ENCODE results near the gene VPS13D. TPM values are rescaled to one million over a fixed set of nuclear protein-coding genes. Genes with fewer than 3 reads are reported as not detected.

VPS13D gene
- total RNA-seq, 2 donors from 2014 or later, result 70.1 to 129 TPM

DNA sequence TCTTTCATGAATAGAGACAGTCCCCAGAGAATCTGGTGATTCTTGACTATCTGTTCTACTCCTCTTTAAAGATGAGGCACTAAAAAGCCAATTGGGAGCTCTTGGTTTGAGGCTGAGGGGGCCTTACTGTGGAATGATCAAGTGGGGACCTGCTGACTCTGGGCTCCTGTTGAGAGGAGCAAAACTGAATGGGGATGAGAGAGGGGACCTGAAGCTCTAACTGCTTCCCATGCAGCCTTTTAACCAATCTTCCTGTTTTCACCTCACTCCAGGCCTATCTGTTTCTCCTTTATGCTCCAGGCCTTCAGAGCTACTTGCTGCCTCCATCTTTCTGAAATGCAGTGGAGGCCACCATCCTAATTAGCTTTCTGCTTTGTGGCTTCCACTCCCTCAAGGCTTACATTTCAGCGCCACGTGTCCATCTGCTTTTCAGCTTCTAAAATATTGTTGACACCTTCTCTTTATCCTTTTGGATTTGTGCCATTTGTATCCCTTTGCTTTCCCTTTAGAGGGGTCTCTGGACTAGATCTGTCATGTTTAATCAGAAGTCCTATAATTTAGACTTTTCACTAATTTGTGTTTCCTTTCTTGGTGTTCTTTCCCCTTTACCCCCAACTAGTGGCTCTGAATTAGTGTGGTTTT lies 242.4 kb downstream of the VPS13D start:
- TF ChIP-seq, protein P1, sequence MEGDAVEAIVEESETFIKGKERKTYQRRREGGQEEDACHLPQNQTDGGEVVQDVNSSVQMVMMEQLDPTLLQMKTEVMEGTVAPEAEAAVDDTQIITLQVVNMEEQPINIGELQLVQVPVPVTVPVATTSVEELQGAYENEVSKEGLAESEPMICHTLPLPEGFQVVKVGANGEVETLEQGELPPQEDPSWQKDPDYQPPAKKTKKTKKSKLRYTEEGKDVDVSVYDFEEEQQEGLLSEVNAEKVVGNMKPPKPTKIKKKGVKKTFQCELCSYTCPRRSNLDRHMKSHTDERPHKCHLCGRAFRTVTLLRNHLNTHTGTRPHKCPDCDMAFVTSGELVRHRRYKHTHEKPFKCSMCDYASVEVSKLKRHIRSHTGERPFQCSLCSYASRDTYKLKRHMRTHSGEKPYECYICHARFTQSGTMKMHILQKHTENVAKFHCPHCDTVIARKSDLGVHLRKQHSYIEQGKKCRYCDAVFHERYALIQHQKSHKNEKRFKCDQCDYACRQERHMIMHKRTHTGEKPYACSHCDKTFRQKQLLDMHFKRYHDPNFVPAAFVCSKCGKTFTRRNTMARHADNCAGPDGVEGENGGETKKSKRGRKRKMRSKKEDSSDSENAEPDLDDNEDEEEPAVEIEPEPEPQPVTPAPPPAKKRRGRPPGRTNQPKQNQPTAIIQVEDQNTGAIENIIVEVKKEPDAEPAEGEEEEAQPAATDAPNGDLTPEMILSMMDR (IDR thresholded peaks at IDR 0.05), result no peak
- DNase-seq (ENCODE audit: low spot score), result no peak
- Histone ChIP-seq H3K4me1 (ENCODE audit: control insufficient read depth in 1 of 2, low read depth in 2 of 2) (peaks cover 33 to 77% of the 10 kb centered on the region in 2 donors), H3K27me3 (replicated peaks; ENCODE audit: insufficient read depth) (no peaks in the 10 kb centered on the region), H3K9me3 (no peaks in the 10 kb centered on the region), H3K4me3 (no peak overlapping the region), H3K36me3 (no peaks in the 10 kb centered on the region), H3K27ac (peak overlapping the region; percentile 10 to 52)
- ATAC-seq (ENCODE audit: insufficient number of reproducible peaks, low FRiP score, low read depth), result no peak

DNA sequence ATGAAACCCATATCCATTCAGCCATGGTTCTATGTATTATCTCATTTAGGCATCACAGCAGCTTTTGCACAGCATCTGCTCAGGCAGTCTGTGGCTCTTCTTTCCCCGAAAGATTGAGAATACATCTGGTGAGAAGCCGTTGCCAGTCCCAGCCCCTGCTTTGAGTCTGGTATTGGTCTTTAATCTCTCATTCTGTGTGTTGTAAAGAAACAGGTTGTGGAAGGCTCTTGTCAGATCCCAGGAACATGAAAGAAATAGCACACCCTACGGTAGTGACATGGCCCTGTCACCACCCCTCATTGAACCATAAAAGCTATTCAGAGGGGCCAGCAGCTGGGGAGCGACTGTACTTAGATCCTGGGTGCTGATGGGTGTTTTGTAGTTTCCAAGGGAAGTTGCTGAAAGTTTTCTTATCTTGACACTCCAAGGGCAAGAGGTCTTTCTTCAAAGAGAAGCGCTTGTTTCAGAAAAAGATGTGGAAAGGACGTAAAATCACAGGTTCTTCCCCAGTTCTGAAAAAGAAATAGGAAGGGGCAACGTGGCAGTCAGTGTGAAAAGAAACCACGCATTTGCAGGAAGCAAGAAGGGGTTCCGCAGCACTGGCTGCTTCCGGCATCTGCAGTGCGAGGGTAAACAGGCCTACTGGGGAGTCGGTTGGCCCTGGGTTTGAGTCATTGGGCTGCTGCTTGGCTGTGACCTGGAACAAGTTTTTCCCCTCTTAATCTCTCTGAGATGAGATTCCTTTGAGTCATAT lies 243.1 kb downstream of the VPS13D start:
- ATAC-seq (ENCODE audit: insufficient number of reproducible peaks, low FRiP score, low read depth) (no peak), DNase-seq (ENCODE audit: low spot score) (no peak)
- no peaks in the 10 kb centered on the region for H3K9me3 ChIP-seq
- no peak overlapping the region for H3K4me3 ChIP-seq
- no peaks in the 10 kb centered on the region for H3K27me3 ChIP-seq (replicated peaks; ENCODE audit: insufficient read depth)
- peak overlapping the region; percentile 52 to 80 for H3K27ac ChIP-seq
- no peaks in the 10 kb centered on the region for H3K36me3 ChIP-seq
- H3K4me1 ChIP-seq (ENCODE audit: control insufficient read depth in 1 of 2, low read depth in 2 of 2), result peaks cover 36 to 78% of the 10 kb centered on the region in 2 donors
- TF ChIP-seq, protein P1 (IDR thresholded peaks at IDR 0.05), result no peak

- ATAC-seq (ENCODE audit: insufficient number of reproducible peaks, low FRiP score, low read depth) (no peak), DNase-seq (ENCODE audit: low spot score) (no peak)
- Histone ChIP-seq H3K4me1 (ENCODE audit: control insufficient read depth in 1 of 2, low read depth in 2 of 2) (peaks cover 42 to 86% of the 10 kb centered on the region in 2 donors), H3K4me3 (peak overlapping the region; percentile 23), H3K9me3 (no peaks in the 10 kb centered on the region), H3K27me3 (replicated peaks; ENCODE audit: insufficient read depth) (no peaks in the 10 kb centered on the region), H3K27ac (peak overlapping the region; percentile 52 to 80), H3K36me3 (no peaks in the 10 kb centered on the region)
- TF ChIP-seq, protein P1 (IDR thresholded peaks at IDR 0.05), result no peak
Observed at GRCh38 chr1:12473596-12474362, 243.9 kb downstream of the VPS13D start.

DNA sequence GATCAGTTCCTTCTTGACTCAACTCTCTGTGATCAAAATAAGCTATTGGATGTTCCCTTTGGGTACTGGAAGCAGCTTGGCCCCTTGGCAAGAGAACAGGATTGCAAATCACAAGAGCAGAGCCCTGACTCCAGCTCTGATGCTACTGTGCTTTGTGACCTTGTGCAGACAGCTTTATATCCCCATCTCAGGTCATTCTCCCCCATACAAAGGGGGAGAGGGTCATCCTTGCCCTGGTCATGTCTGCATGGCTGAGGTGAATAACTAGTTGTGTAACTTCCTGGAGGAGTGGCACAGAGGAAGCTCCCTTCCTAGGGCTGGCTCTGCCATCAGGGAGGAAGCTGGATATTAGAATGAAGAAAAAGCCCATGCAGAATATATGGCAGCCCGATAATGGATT lies 245.3 kb downstream of the VPS13D start:
- H3K9me3 ChIP-seq, result no peaks in the 10 kb centered on the region
- ATAC-seq (ENCODE audit: insufficient number of reproducible peaks, low FRiP score, low read depth) (no peak), DNase-seq (ENCODE audit: low spot score) (no peak)
- H3K4me1 ChIP-seq (ENCODE audit: control insufficient read depth in 1 of 2, low read depth in 2 of 2), result peaks cover 47 to 88% of the 10 kb centered on the region in 2 donors
- no peaks in the 10 kb centered on the region for H3K36me3 ChIP-seq
- H3K4me3 ChIP-seq, result no peak overlapping the region
- peak overlapping the region; percentile 52 to 80 for H3K27ac ChIP-seq
- TF ChIP-seq, protein P1 (IDR thresholded peaks at IDR 0.05), result no peak
- no peaks in the 10 kb centered on the region for H3K27me3 ChIP-seq (replicated peaks; ENCODE audit: insufficient read depth)

DNA sequence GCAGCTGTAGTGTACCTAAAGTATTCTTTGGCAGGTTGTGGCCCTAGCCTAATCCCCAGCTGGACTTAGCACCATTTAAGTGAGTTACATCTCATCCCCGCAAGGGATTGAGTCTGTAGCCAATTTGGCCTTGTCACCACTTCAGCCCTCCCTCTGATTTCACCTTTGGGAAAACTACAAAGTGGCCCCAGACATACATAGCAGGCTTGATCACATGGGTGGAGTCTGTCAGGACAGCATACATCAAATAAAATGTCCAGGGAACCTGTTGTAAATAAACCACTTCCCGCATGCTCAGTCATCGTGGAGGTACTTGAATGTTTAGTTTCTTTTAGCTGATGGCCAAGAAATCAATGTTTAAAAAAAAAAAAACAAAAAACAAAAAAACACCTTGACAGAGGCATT lies 245.7 kb downstream of the VPS13D start:
- ATAC-seq (ENCODE audit: insufficient number of reproducible peaks, low FRiP score, low read depth), result no peak
- peaks cover 50 to 88% of the 10 kb centered on the region in 2 donors for H3K4me1 ChIP-seq (ENCODE audit: control insufficient read depth in 1 of 2, low read depth in 2 of 2)
- H3K4me3 ChIP-seq, result no peak overlapping the region
- no peak for DNase-seq (ENCODE audit: low spot score)
- TF ChIP-seq, protein P1 (IDR thresholded peaks at IDR 0.05), result no peak
- H3K9me3 ChIP-seq, result no peaks in the 10 kb centered on the region
- H3K36me3 ChIP-seq, result no peaks in the 10 kb centered on the region
- H3K27ac ChIP-seq, result peak overlapping the region; percentile 52 to 80
- H3K27me3 ChIP-seq (replicated peaks; ENCODE audit: insufficient read depth), result no peaks in the 10 kb centered on the region

All from thoracic aorta (tissue), 2 donors.